WI38 (cell line): ENCODE data around the gene FEV.
A peak's percentile ranks its signal among the peaks of the same experiment; 100 is the strongest.

Source experiments
- H3K4me3 ChIP-seq: 2 replicates; pipeline ENCODE4 v1.5.1; 2011; ENCODE audit warnings: low read depth, mild to moderate bottlenecking, control low read depth, low read length
- CTCF ChIP-seq: IDR thresholded peaks from 2 replicates; pipeline ENCODE4 v1.5.1; 2012; ENCODE audit warnings: low read depth, mild to moderate bottlenecking, control low read depth, low read length

Gene FEV

GRCh38 chr2:218959761-218960308 is 25.1 kb downstream of the FEV start:
- H3K4me3 ChIP-seq: peak overlapping the region; percentile 16; the same call in 1 of the 2 replicates
- no peak for TF ChIP-seq CTCF

GRCh38 chr2:218959141-218959731 is 25.7 kb downstream of the FEV start, which contains the start of gene CDK5R2:
Gene CDK5R2 (plus strand): TSS chr2:218959666. CDS start chr2:218959821, 155 bp downstream.
- no peak for TF ChIP-seq CTCF
- peak within 1 kb of the TSS; percentile 27; the same call in 1 of the 2 replicates for H3K4me3 ChIP-seq

- TF ChIP-seq CTCF: no peak
- H3K4me3 ChIP-seq: no peak overlapping the region
These were observed 26.7 kb downstream of the FEV start for GRCh38 chr2:218958276-218958675.

- TF ChIP-seq CTCF: no peak
- no peak overlapping the region for H3K4me3 ChIP-seq
These were observed 27.3 kb downstream of the FEV start for GRCh38 chr2:218957671-218958070.

GRCh38 chr2:218956039-218956438 is 28.9 kb downstream of the FEV start:
- no peak for TF ChIP-seq CTCF
- no peak overlapping the region for H3K4me3 ChIP-seq

- no peak for TF ChIP-seq CTCF
- H3K4me3 ChIP-seq: no peak overlapping the region
These were observed 30.3 kb downstream of the FEV start for GRCh38 chr2:218954541-218955300.
